HEK293 (cell line): ENCODE measurements around the gene GPR153.
A peak's percentile ranks its signal among the peaks of the same experiment; 100 is the strongest.

Experiments
- CTCF ChIA-PET: fragments of 350-600 bp; formaldehyde crosslinking; extraction: SDS; loops from one replicate; lab custom pipeline; 2021; ENCODE audit warnings: antibody characterized with exemption; lab: Yijun Ruan, JAX
- POLR2A ChIA-PET: fragments of 300-600 bp; formaldehyde crosslinking; extraction: SDS; loops from one replicate; lab custom pipeline; 2020; ENCODE audit warnings: antibody characterized with exemption, inconsistent platforms; lab: Yijun Ruan, JAX
- H3K27ac ChIP-seq: fragments of 200-500 bp; sonication (Bioruptor generic); 2 replicates; pipeline ENCODE4 v1.5.1; 2014; ENCODE audit warnings: low read depth, low read length, control low read depth, inconsistent platforms; ENCODE audit errors: extremely low read depth
- H3K36me3 ChIP-seq, 2 experiments: fragments of 200-500 bp in 1 of 2; sonication (Bioruptor generic) in 1 of 2; 1 replicate in 1 of 2; 2 replicates in 1 of 2; pipeline ENCODE4 v1.5.1; 2014 to 2017; ENCODE audit warnings: inconsistent platforms in 2 of 2, low read length in 2 of 2; ENCODE audit not compliant: control insufficient read depth in 2 of 2, insufficient read depth in 1 of 2
- H3K4me1 ChIP-seq: fragments of 200-500 bp; sonication (Bioruptor generic); 2 replicates; pipeline ENCODE4 v1.5.1; 2014; ENCODE audit warnings: mild to moderate bottlenecking, low read length, inconsistent platforms; ENCODE audit not compliant: control insufficient read depth, insufficient read depth
- H3K4me3 ChIP-seq: 2 replicates; pipeline ENCODE4 v1.5.1; 2011; ENCODE audit warnings: low read depth, mild to moderate bottlenecking, control low read depth, low read length, moderate library complexity
- H3K9me3 ChIP-seq: fragments of 200-500 bp; sonication (Bioruptor generic); 2 replicates; pipeline ENCODE4 v1.5.1; 2014; ENCODE audit warnings: low read depth, low read length, inconsistent platforms; ENCODE audit not compliant: control insufficient read depth, insufficient read depth
- ATF2 ChIP-seq: fragments of 450-650 bp; formaldehyde crosslinking; IDR thresholded peaks from 2 replicates; pipeline ENCODE4 v1.5.1; 2016; ENCODE audit warnings: missing biosample characterization, missing genetic modification characterization, low read depth
- FEZF1 ChIP-seq: fragments of 450-650 bp; formaldehyde crosslinking; IDR thresholded peaks from 2 replicates; pipeline ENCODE4 v1.5.1; 2016; ENCODE audit warnings: missing biosample characterization, missing genetic modification characterization
- GLIS1 ChIP-seq: fragments of 450-650 bp; formaldehyde crosslinking; IDR thresholded peaks from 2 replicates; pipeline ENCODE4 v1.5.1; 2016; ENCODE audit warnings: missing biosample characterization, missing genetic modification characterization
- IKZF3 ChIP-seq: fragments of 450-650 bp; IDR thresholded peaks from 2 replicates; pipeline ENCODE4 v1.5.0; 2018; ENCODE audit warnings: missing biosample characterization, mild to moderate bottlenecking, missing genetic modification characterization, moderate library complexity
- KLF10 ChIP-seq: fragments of 450-650 bp; IDR thresholded peaks from 2 replicates; pipeline ENCODE4 v1.5.1; 2018; ENCODE audit warnings: missing biosample characterization, mild to moderate bottlenecking, missing genetic modification characterization
- KLF8 ChIP-seq: fragments of 450-650 bp; formaldehyde crosslinking; IDR thresholded peaks from 2 replicates; pipeline ENCODE4 v1.5.1; 2016; ENCODE audit warnings: missing biosample characterization, missing genetic modification characterization
- OSR2 ChIP-seq: fragments of 450-650 bp; formaldehyde crosslinking; IDR thresholded peaks from 2 replicates; pipeline ENCODE4 v1.5.1; 2016; ENCODE audit warnings: missing biosample characterization, missing genetic modification characterization
- SP2 ChIP-seq: fragments of 450-650 bp; formaldehyde crosslinking; IDR thresholded peaks from 2 replicates; pipeline ENCODE4 v1.5.1; 2016; ENCODE audit warnings: missing biosample characterization, missing genetic modification characterization
- ZBTB21 ChIP-seq: fragments of 450-650 bp; formaldehyde crosslinking; IDR thresholded peaks from 2 replicates; pipeline ENCODE4 v1.5.1; 2017; ENCODE audit warnings: missing biosample characterization, missing genetic modification characterization
- ZBTB44 ChIP-seq: fragments of 450-650 bp; IDR thresholded peaks from 2 replicates; pipeline ENCODE4 v1.5.1; 2018; ENCODE audit warnings: missing biosample characterization, mild to moderate bottlenecking, missing genetic modification characterization
- ZBTB8A ChIP-seq: fragments of 450-650 bp; formaldehyde crosslinking; IDR thresholded peaks from 2 replicates; pipeline ENCODE4 v1.5.1; 2016; ENCODE audit warnings: missing biosample characterization, missing genetic modification characterization
- ZEB2 ChIP-seq: fragments of 450-650 bp; formaldehyde crosslinking; IDR thresholded peaks from 2 replicates; pipeline ENCODE4 v1.5.1; 2016; ENCODE audit warnings: missing biosample characterization, missing genetic modification characterization
- ZFHX2 ChIP-seq: fragments of 450-650 bp; formaldehyde crosslinking; conservative IDR thresholded peaks from 2 replicates; pipeline ENCODE4 v1.5.1; 2016; ENCODE audit warnings: missing biosample characterization, missing genetic modification characterization
- ZFP37 ChIP-seq: fragments of 450-650 bp; formaldehyde crosslinking; IDR thresholded peaks from 2 replicates; pipeline ENCODE4 v1.5.1; 2016; ENCODE audit warnings: missing biosample characterization, missing genetic modification characterization
- ZNF169 ChIP-seq: fragments of 450-650 bp; formaldehyde crosslinking; IDR thresholded peaks from 2 replicates; pipeline ENCODE4 v1.5.1; 2016; ENCODE audit warnings: missing biosample characterization, missing genetic modification characterization
- ZNF248 ChIP-seq: fragments of 450-650 bp; formaldehyde crosslinking; IDR thresholded peaks from 2 replicates; pipeline ENCODE4 v1.5.1; 2017; ENCODE audit warnings: missing biosample characterization, missing genetic modification characterization
- ZNF292 ChIP-seq: fragments of 450-650 bp; formaldehyde crosslinking; IDR thresholded peaks from 2 replicates; pipeline ENCODE4 v1.5.1; 2016; ENCODE audit warnings: low read depth, missing biosample characterization, missing genetic modification characterization, borderline replicate concordance
- ZNF311 ChIP-seq: fragments of 450-650 bp; formaldehyde crosslinking; IDR thresholded peaks from 2 replicates; pipeline ENCODE4 v1.5.1; 2017; ENCODE audit warnings: missing biosample characterization, missing genetic modification characterization, borderline replicate concordance
- ZNF394 ChIP-seq: fragments of 450-650 bp; formaldehyde crosslinking; IDR thresholded peaks from 2 replicates; pipeline ENCODE4 v1.5.1; 2016; ENCODE audit warnings: missing biosample characterization, missing genetic modification characterization, mild to moderate bottlenecking, moderate library complexity, borderline replicate concordance
- ZNF398 ChIP-seq: fragments of 450-650 bp; formaldehyde crosslinking; IDR thresholded peaks from 2 replicates; pipeline ENCODE4 v1.5.1; 2017; ENCODE audit warnings: missing biosample characterization, missing genetic modification characterization
- ZNF473 ChIP-seq: fragments of 450-650 bp; formaldehyde crosslinking; IDR thresholded peaks from 2 replicates; pipeline ENCODE4 v1.5.1; 2017; ENCODE audit warnings: missing biosample characterization, missing genetic modification characterization
- ZNF48 ChIP-seq: fragments of 450-650 bp; formaldehyde crosslinking; IDR thresholded peaks from 2 replicates; pipeline ENCODE4 v1.5.1; 2016; ENCODE audit warnings: missing biosample characterization, missing genetic modification characterization
- ZNF521 ChIP-seq: fragments of 450-650 bp; formaldehyde crosslinking; IDR thresholded peaks from 2 replicates; pipeline ENCODE4 v1.5.1; 2017; ENCODE audit warnings: missing biosample characterization, mild to moderate bottlenecking, missing genetic modification characterization
- ZNF529 ChIP-seq: fragments of 450-650 bp; formaldehyde crosslinking; IDR thresholded peaks from 2 replicates; pipeline ENCODE4 v1.5.1; 2017; ENCODE audit warnings: missing genetic modification characterization, missing biosample characterization; ENCODE audit not compliant: insufficient replicate concordance
- ZNF571 ChIP-seq: fragments of 450-650 bp; formaldehyde crosslinking; IDR thresholded peaks from 2 replicates; pipeline ENCODE4 v1.5.0; 2017; ENCODE audit warnings: missing biosample characterization, missing genetic modification characterization
- ZNF600 ChIP-seq: fragments of 450-650 bp; formaldehyde crosslinking; IDR thresholded peaks from 2 replicates; pipeline ENCODE4 v1.5.1; 2016; ENCODE audit warnings: missing biosample characterization, missing genetic modification characterization
- ZNF692 ChIP-seq: fragments of 450-650 bp; formaldehyde crosslinking; IDR thresholded peaks from 2 replicates; pipeline ENCODE4 v1.5.1; 2016; ENCODE audit warnings: missing biosample characterization, missing genetic modification characterization
- ZNF791 ChIP-seq: fragments of 450-650 bp; formaldehyde crosslinking; IDR thresholded peaks from 2 replicates; pipeline ENCODE4 v1.5.1; 2016; ENCODE audit warnings: missing biosample characterization, missing genetic modification characterization
- ZSCAN23 ChIP-seq: fragments of 450-650 bp; formaldehyde crosslinking; IDR thresholded peaks from 2 replicates; pipeline ENCODE4 v1.5.1; 2016; ENCODE audit warnings: missing biosample characterization, missing genetic modification characterization
- ZSCAN5A ChIP-seq: fragments of 450-650 bp; formaldehyde crosslinking; IDR thresholded peaks from 2 replicates; pipeline ENCODE4 v1.5.1; 2016; ENCODE audit warnings: missing biosample characterization, missing genetic modification characterization
- ZXDB ChIP-seq: fragments of 450-650 bp; formaldehyde crosslinking; IDR thresholded peaks from 2 replicates; pipeline ENCODE4 v1.5.1; 2016; ENCODE audit warnings: missing biosample characterization, missing genetic modification characterization

Gene GPR153

GRCh38 chr1:6272452-6272851 lies 11.6 kb upstream of the GPR153 start (continued):
- peak; percentile 37 for TF ChIP-seq GLIS1
- TF ChIP-seq IKZF3: no peak

GRCh38 chr1:6271554-6271953 lies 10.7 kb upstream of the GPR153 start:
- Histone ChIP-seq H3K36me3 (peaks cover 0 to 10% of the 10 kb centered on the region in 2 experiments; a peak in 1 of 3 replicates), H3K4me3 (no peak overlapping the region), H3K4me1 (peaks cover 36% of the 10 kb centered on the region), H3K9me3 (no peaks in the 10 kb centered on the region), H3K27ac (peak overlapping the region; percentile 16; the same call in 1 of the 2 replicates)
- CTCF ChIA-PET: interaction anchor here (0.9 to 2.1 kb wide), 3 partner anchors 9 to 152 kb away, joined by 3 to 8 read pairs (median 5); no protein-coding TSS in a partner anchor
- POLR2A ChIA-PET: no interaction called here
- TF ChIP-seq ZNF571 (tag by site-specific recombination) (no peak), ZNF398 (tag by site-specific recombination) (peak; percentile 79), KLF8 (tag by site-specific recombination) (no peak; the same call in 1 of the 2 replicates), ATF2 (tag by site-specific recombination) (peak; percentile 62; the same call in 1 of the 2 replicates), SP2 (peak; percentile 63), ZNF248 (tag by site-specific recombination) (no peak), ZFHX2 (tag by site-specific recombination) (peak; percentile 97), ZSCAN5A (tag by site-specific recombination) (no peak), ZBTB44 (tag by site-specific recombination) (peak; percentile 48; the same call in 1 of the 2 replicates), ZNF394 (0 out of 2 replicates have a peak, but pooled peaks have one; percentile 15), ZNF600 (tag by site-specific recombination) (peak; percentile 85), ZXDB (no peak), ZBTB21 (peak; percentile 67), ZNF169 (tag by site-specific recombination) (no peak), ZNF292 (no peak), ZNF473 (tag by site-specific recombination) (no peak), ZBTB8A (tag by site-specific recombination) (peak; percentile 77), ZNF791 (tag by site-specific recombination) (no peak), ZEB2 (tag by site-specific recombination) (peak; percentile 86), FEZF1 (0 out of 2 replicates have a peak, but pooled peaks have one; percentile 38), ZSCAN23 (no peak), GLIS1 (peak; percentile 96), ZNF521 (tag by site-specific recombination) (no peak), OSR2 (tag by site-specific recombination) (peak; percentile 89), KLF10 (peak; percentile 89), ZNF48 (tag by site-specific recombination) (no peak), ZNF311 (no peak), ZNF692 (peak; percentile 72), ZNF529 (tag by site-specific recombination) (no peak), ZFP37 (tag by site-specific recombination) (no peak)
